Neural progenitor cell (in vitro differentiated cells): Measurements from ENCODE around the gene LLCFC1.

Experiments used
- CTCF ChIP-seq: fragments of 200-600 bp; sonication (generic); IDR thresholded peaks from 2 replicates; pipeline ENCODE4 v1.5.1; 2017; ENCODE audit warnings: antibody characterized with exemption, mild to moderate bottlenecking
- EZH2 ChIP-seq: fragments of 200-600 bp; sonication (generic); IDR thresholded peaks from 2 replicates; pipeline ENCODE4 v1.6.1; 2017; ENCODE audit warnings: antibody characterized with exemption, mild to moderate bottlenecking, moderate library complexity
- EZH2phosphoT487 ChIP-seq: fragments of 200-600 bp; sonication (generic); IDR thresholded peaks from 2 replicates; pipeline ENCODE4 v1.6.1; 2017; ENCODE audit warnings: antibody characterized with exemption

- TF ChIP-seq CTCF (no peak), EZH2 (no peak), EZH2phosphoT487 (no peak)
Observed at GRCh38 chr7:142940966-142941535, 1.8 kb downstream of the LLCFC1 start.
